ENCODE data around the gene FEZF1.

The FEZF1 gene

GRCh38 chr7:122273117-122273516 lies 31.4 kb downstream of the FEZF1 start:
- DNase-seq, result no peak

- no peak for DNase-seq
Observed at GRCh38 chr7:122269241-122269640, 35.3 kb downstream of the FEZF1 start.

- DNase-seq, result no peak
Observed at GRCh38 chr7:122268101-122268500, 36.4 kb downstream of the FEZF1 start.

DNA sequence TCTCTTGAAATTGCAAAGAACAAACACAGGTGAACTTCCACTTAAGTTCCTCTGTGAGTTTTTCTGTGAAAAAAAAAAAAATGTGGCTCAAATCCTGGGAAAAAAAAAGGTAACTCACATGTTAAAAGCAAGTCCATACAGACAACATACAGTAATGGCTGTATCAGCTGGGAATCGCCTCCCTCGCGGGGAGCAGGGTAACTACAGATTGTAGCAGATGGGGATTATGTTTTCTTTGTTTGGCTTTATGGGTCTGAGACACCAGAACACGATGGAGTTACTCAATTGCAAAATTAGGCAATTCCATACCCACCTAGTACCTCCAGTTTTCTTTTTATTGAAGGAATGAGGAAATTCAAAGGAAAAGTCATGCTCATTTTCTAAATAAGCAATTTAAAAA lies 42.3 kb downstream of the FEZF1 start:
- DNase-seq, result no peak

DNA sequence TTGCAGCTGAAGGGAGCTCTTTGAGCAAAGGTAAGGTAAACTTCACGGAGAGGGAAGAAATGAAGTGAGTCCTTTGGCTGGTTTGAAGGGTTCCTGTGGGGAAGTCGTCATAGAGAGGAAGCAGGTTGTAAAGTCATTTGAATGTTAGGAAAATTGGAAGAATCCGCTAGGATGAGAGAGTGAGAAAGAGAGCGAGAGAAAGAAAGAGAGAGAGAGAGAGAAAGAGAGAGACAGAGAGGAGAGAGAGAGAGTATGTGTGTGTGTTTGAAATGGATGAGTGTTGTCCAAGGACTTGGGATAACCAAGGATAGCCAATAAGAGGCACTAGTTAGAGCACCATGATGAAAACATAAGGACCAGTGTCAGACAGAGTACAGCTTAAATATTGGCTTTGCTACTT lies 43.1 kb downstream of the FEZF1 start:
- DNase-seq, result no peak

DNA sequence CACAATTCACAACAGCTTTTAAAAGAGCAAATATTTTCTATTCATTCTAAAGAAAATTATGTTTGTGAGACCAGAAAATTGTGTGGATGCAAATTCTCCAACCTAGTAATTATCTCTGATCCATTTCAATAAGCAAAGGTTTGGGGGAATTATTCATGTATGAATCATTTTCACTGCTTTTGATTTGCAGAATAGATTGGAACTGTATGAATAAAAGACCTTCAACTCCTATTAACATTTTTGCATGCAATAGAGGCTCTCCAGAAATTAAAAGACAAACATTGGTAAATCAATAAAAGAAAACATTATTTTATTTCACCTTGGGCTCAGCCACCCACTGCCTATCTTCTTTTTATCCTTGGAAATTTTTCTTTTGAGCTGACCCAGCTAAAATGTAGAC lies 43.5 kb downstream of the FEZF1 start:
- no peak for DNase-seq

- no peak for DNase-seq
Observed at GRCh38 chr7:122260336-122260735, 44.2 kb downstream of the FEZF1 start.

- DNase-seq, result no peak
Observed at GRCh38 chr7:122258971-122259370, 45.6 kb downstream of the FEZF1 start.

- no peak for DNase-seq
Observed at GRCh38 chr7:122257056-122257455, 47.5 kb downstream of the FEZF1 start.

DNA sequence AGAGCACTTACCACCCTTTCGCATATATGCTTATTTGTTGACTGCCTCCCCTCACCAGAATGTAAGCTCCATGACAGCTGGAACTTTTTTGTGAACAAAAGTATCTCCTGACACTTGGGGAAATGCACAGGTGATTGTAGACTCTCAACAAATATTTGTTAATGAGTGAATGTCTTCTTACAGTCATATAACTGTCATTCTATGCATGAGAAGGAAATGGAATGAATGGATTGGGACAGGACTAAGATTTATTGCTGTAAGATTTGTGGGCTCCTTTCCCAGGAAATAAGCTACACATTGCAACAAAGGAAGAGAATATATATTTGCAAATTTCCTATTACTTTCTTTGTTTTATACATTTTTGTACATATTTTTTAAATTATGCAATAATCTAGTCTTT lies 48.5 kb downstream of the FEZF1 start:
- no peak for DNase-seq

DNA sequence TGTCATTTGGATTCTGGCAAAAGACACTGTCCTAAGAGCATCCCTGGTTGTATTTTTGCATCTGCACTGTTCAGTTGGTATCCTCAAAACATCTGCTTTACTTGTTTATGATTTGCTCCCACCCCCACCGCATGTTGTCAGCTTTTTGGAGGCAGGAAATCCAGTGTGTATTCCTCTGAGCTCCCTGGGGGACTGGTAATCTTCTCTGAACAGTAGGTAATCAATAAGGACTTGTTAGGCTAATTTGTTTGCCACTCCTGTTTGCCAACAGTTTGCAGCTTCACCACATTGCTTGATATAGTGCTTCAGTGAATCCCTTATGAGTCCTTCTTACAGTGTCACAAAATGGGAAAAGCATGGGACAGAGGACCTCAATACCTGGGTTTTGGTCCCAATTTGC lies 49.1 kb downstream of the FEZF1 start:
- no peak for DNase-seq

All from nucleus accumbens (tissue), 56 donors.